Motor neuron (in vitro differentiated cells): ENCODE measurements around the gene ARL16. TPM values are rescaled to one million over a fixed set of nuclear protein-coding genes. Genes with fewer than 3 reads are reported as not detected.

Experiments used
- ATAC-seq, 8 experiments: fragments of 200-7000 bp; cut with Tn5 transposase; replicated peaks in 6 of 8; 2 replicates each; pipeline ENCODE4 v1.8.0; 2021; ENCODE audit warnings: mild to moderate bottlenecking in 8 of 8, moderate library complexity in 8 of 8
- H3K27ac ChIP-seq, 2 donors: fragments of 250-450 bp; sonication (Bioruptor Pico); 2 replicates each; pipeline ENCODE4 v1.9.0; 2021; ENCODE audit warnings: antibody characterized with exemption in 2 of 2, mild to moderate bottlenecking in 2 of 2, moderate library complexity in 1 of 2
- H3K4me1 ChIP-seq, 2 donors: fragments of 250-450 bp; sonication (Bioruptor Pico); replicated peaks in 1 of 2; 2 replicates each; pipeline ENCODE4 v1.6.1; 2021; ENCODE audit warnings: antibody characterized with exemption in 2 of 2, mild to moderate bottlenecking in 2 of 2, moderate library complexity in 1 of 2
- H3K4me3 ChIP-seq, 5 donors: fragments of 250-450 bp; sonication (Bioruptor Pico); 2 replicates each; pipeline ENCODE4 v1.9.0; 2021; ENCODE audit warnings: antibody characterized with exemption in 5 of 5, mild to moderate bottlenecking in 5 of 5, moderate library complexity in 4 of 5
- WGBS, 10 experiments: fragments of 450-650 bp; shearing (Covaris generic); methylation state at CpG; one replicate each; pipeline ENCODE4 v1.0.0; 2022; 5-methylcytosine and 5-hydroxymethylcytosine counted together
- in situ Hi-C, 9 experiments: fragments of 400-800 bp; cut with MboI; loops; one replicate each; pipeline ENCODE4 v1.15.0; 2021; ENCODE audit warnings: low sequenced_read_pairs in 9 of 9, low pct_unique_long_range_greater_than_20kb in 2 of 9; ENCODE audit not compliant: unreplicated experiment in 9 of 9
- total RNA-seq, 8 experiments: library from RNA; unstranded; fragments of 300-600 nt; gene quantifications; 2 replicates each; pipeline versions ENCODE4 v1.2.3 to v1.2.4, GENCODE V29; 2022

ARL16 gene
- total RNA-seq, 8 experiments from 2014 or later, result 32.5 to 76.0 (median 48.4) TPM

DNA sequence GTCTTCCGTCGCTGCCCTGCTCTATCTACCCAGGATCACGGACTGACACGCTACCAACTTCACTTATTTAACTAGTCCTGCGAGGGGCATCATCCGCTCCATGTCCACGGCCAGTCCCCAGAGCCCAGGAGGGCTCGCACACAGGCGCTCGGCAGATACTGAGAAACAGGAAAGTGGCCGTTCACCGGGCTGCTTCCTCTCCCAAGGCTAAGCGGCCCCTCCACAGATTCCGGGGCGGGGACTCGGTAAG is 17.6 kb downstream of the ARL16 start:
- ATAC-seq, result peak in 1 of 8 experiments; percentile 34
- Histone ChIP-seq H3K27ac (peak overlapping the region; percentile 53 to 89), H3K4me3 (peak overlapping the region; percentile 50 to 100 (median 72)), H3K4me1 (peaks cover 15% of the 10 kb centered on the region in 2 donors)
- WGBS, 10 experiments, result 0% methylated on average over 6 to 8 of the region's 16 CpGs; no CpG with 5 or more reads in 8 of the 10 experiments
- in situ Hi-C loops, result no loop called here

DNA sequence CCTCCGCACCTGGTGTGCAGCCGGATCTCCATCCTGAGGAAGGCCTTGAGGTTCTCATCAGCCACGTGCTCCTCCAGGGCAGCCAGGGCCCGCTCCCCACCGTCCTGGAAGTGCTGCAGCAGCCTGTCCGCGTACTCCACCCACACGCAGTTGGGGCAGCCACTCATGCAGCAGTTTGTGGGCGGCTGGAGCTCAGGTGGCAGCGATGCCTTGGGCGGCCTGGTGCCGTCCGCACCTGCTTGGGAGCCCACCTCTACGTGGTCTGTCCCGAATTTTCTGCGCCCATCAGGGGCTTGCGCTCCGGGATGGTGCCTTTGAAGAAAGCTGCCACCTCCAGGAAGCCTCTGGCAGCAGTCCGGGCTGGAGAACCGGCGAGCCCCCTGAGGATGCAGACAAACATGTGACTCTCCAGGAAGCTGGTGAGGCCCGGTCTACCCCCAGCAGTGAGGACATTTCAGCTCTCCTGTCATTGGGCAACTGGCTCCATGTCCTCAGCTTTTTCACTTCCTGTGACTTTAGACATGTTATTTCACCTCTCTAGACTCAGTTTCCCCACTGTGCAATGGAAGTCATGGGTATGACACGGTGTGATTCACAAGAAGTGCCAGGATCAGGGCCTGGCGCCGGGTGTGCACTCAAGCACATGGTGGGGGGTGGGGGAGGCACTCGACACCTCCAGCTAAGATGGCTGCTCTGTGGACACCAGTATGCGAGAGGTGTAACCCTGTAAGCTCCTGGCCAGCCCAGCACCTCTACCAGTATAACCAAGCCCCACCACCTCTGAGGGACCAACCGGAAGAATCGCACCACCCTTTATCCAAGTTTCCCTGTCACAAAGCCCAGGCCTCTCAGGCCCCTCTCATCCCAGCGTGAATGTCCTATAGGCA is 18.1 kb downstream of the ARL16 start:
- WGBS, 10 experiments, result 0 to 100% (median 42%) methylated on average over 1 to 4 of the region's 30 CpGs; no CpG with 5 or more reads in 4 of the 10 experiments
- Histone ChIP-seq H3K4me3 (peak overlapping the region; percentile 50 to 100 (median 72)), H3K4me1 (peaks cover 15% of the 10 kb centered on the region in 2 donors), H3K27ac (peak overlapping the region; percentile 53 to 89)
- in situ Hi-C loops, result no loop called here
- ATAC-seq, result peak in 3 of 8 experiments; percentile 1 to 19 (median 17)

DNA sequence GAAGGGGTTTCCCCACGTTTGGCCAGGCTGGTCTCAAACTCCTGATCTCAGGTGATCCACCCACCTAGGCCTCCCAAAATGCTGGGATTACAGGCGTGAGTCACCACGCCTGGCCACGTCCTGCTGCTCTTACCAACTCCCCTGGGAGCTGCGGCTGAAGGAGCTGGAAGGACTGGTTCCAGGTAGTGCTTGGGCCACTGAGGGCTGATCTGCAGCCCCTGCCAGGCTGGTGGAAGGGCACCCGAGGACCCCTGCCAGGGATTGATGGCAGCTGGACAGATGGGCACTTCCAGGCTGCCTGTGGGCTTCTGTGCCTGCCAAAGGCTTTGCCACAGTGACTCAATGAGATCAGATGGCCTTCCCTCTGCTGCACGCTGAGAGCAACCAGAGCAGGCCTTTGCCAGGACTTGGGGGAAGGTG is 19.5 kb downstream of the ARL16 start:
- no peak for ATAC-seq
- H3K4me3 ChIP-seq, result no peak overlapping the region
- 84 to 100% (median 86%) methylated on average over 1 to 3 of the region's 7 CpGs; no CpG with 5 or more reads in 7 of the 10 experiments for WGBS, 10 experiments
- peaks cover 15% of the 10 kb centered on the region in 2 donors for H3K4me1 ChIP-seq
- no peak overlapping the region for H3K27ac ChIP-seq
- in situ Hi-C loops, result no loop called here

DNA sequence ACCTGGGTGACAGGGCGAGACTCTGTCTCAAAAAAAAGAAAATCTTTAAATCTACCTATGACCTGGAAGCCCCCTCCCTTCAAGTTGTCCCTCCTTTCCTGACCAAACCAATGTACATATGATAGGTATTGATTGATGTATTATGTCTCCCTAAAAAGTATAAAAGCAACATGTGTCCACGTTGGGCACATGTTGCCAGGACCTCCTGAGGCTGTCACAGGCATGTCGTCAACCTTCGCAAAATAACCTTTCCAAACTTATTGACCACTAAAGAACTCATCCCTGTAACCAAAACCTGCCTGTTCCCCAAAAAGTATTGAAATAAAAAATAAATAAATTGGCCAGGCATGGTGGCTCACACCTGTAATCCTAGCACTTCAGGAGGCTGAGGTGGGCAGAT is 21.6 kb downstream of the ARL16 start:
- H3K4me1 ChIP-seq, result peaks cover 6% of the 10 kb centered on the region in 2 donors
- no peak overlapping the region for H3K27ac ChIP-seq
- ATAC-seq, result no peak
- in situ Hi-C loops, result no loop called here
- WGBS, 10 experiments, result 43 to 100% (median 80%) methylated on average over 1 to 4 of the region's 4 CpGs; no CpG with 5 or more reads in 3 of the 10 experiments
- no peak overlapping the region for H3K4me3 ChIP-seq

DNA sequence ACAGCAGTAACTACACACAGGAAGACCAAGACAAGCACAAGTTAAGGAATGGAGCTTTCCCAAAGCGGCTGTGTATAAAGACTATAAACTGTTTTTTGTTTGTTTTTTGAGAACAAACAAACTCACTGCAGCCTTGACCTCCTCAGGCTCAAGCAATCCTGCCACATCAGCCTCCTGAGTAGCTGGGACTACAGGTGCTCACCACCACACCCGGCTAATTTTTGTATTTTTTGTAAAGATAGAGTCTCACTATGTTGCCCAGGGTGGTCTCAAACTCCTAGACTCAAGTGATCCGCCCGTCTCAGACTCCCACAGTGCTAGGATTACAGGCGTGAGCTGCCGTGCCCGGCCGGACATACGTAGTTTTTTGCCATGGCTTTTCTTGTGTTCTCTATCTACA is 23.2 kb downstream of the ARL16 start:
- WGBS, 10 experiments, result 52 to 93% (median 82%) methylated on average over 1 to 9 of the region's 9 CpGs; no CpG with 5 or more reads in 3 of the 10 experiments
- H3K27ac ChIP-seq, result no peak overlapping the region
- ATAC-seq, result no peak
- H3K4me3 ChIP-seq, result no peak overlapping the region
- in situ Hi-C loops, result no loop called here
- H3K4me1 ChIP-seq, result peaks cover 3% of the 10 kb centered on the region in 2 donors

DNA sequence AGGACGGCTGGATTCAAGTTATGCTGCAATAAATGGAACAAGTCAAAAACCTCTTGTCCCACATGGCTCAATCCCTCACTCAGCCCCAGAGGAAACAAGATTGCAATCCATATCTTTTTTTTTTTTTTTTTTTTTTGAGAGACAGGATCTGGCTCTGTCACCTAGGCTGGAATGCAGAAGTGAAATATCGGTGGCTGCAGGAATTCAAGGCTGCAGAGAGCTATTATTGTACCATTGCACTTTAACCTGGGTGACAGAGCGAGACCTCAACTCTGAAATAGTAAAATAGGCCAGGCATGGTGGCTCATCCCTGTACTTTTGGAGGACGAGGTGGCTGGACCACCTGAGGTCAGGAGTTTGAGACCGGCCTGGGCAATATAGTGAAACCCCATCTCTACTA is 24.6 kb downstream of the ARL16 start:
- in situ Hi-C loops, result no loop called here
- ATAC-seq, result no peak
- Histone ChIP-seq H3K27ac (no peak overlapping the region), H3K4me1 (no peaks in the 10 kb centered on the region), H3K4me3 (no peak overlapping the region)
- WGBS, 10 experiments, result 57 to 100% (median 86%) methylated on average over 1 to 5 of the region's 5 CpGs

DNA sequence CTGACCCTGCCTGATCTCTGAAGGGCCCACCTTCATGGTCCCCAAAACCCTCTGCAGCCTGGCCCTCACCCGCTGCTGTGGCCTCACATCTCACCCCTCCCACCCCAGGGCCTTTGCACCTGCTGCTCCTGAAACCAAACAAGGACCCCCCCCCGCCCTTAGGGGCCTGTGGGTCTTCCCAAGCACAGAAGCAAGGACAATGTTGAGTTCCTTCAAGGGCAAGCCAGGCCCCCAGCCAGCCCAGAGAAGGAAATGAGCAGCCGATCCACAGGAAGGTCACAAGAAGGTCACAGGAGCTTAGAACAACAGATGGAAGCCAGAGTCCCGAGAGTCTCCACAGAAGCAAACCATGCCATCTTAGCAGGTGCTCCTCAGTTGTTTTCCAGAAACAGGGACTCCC is 26.8 kb downstream of the ARL16 start:
- Histone ChIP-seq H3K4me3 (no peak overlapping the region), H3K27ac (no peak overlapping the region), H3K4me1 (peaks cover 0 to 3% of the 10 kb centered on the region in 2 donors)
- 40% methylated on average over 1 of the region's 4 CpGs; no CpG with 5 or more reads in 9 of the 10 experiments for WGBS, 10 experiments
- in situ Hi-C loops, result no loop called here
- peak in 1 of 8 experiments; percentile 5 for ATAC-seq

DNA sequence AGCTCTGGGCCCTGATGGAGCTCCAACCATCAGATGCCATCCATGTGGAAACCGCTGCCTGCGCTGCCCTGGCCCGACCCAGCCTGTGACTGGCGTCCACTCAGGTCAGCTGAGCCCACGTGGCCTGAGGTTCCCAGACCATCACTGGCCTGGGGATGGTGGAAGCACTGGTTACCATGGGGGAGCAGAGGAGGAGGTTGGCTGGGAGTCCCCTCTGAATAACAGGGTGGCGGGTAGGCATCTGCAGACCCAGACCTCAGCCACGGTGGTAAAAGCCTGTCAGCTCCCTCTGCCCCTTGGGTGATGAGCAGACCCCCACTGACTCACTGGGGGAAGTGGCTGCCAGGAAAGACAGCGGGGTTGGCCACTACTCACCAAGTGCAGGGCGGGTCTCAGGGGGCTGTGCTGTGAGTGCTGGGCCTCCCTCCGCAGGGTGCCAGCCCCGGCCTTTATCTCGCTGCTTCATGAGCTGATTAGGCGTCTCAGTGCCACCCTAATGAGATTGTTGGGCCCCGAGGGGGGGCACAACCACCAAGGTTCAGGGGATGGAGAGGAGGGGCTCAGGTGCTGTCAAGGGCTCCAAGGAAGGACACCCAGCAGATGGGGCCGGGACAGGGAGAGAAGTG is 27.4 kb downstream of the ARL16 start, which contains the start of gene PDE6G:
Gene PDE6G (minus strand): TSS at position 425 of the 626 bp plus-strand sequence. CDS start 3,237 bp downstream, outside the sequence.
- in situ Hi-C loops, result no loop called here
- no peak within 1 kb of the TSS for H3K4me3 ChIP-seq
- 81 to 95% methylated on average over 4 to 5 of the region's 15 CpGs; no CpG with 5 or more reads in 8 of the 10 experiments for WGBS, 10 experiments
- no peak within 1 kb of the TSS for H3K27ac ChIP-seq
- H3K4me1 ChIP-seq, result peaks cover 0 to 3% of the 10 kb centered on the region in 2 donors
- peak in 2 of 8 experiments; percentile 11 to 16 for ATAC-seq

DNA sequence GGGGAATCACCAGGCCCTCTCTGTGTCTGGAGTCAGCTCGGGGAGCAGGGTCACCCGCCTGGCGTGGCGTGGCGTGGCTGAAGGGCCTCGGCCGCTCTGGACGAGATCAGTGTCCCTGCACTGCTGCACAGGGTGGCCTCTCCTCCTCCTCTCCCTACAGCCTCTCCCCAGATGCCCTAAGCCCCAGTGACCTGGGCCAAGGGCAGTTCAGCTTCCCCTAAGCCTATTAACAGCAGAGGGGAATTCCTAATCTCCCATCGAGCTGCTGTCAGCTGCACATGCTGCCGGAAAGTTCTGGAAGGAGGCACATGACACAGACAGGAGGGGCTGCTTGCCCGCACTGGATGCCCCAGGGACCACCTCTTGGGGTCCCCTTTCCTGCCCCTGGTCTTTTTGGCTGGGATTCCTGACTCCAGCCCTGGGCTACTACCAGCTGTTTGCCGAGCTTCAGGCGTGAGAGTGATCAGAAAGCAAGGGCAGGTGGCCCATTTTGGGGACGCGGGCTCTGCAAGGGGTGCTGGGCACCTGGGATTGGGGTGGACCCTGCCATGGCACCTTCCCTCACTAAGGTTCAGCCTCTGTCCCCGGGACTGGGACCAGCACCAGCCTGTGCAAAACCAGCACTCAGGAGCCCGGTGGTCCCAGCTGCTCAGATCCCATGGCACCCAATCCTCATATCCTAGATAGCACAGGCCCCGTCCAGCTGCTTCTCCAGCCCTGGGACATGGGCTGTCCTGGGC is 28.0 kb downstream of the ARL16 start:
- Histone ChIP-seq H3K27ac (no peak overlapping the region), H3K4me1 (peaks cover 0 to 3% of the 10 kb centered on the region in 2 donors), H3K4me3 (no peak overlapping the region)
- in situ Hi-C loops, result no loop called here
- peak in 4 of 8 experiments; percentile 9 to 13 (median 12) for ATAC-seq
- 70 to 100% (median 84%) methylated on average over 2 to 3 of the region's 18 CpGs; no CpG with 5 or more reads in 4 of the 10 experiments for WGBS, 10 experiments

DNA sequence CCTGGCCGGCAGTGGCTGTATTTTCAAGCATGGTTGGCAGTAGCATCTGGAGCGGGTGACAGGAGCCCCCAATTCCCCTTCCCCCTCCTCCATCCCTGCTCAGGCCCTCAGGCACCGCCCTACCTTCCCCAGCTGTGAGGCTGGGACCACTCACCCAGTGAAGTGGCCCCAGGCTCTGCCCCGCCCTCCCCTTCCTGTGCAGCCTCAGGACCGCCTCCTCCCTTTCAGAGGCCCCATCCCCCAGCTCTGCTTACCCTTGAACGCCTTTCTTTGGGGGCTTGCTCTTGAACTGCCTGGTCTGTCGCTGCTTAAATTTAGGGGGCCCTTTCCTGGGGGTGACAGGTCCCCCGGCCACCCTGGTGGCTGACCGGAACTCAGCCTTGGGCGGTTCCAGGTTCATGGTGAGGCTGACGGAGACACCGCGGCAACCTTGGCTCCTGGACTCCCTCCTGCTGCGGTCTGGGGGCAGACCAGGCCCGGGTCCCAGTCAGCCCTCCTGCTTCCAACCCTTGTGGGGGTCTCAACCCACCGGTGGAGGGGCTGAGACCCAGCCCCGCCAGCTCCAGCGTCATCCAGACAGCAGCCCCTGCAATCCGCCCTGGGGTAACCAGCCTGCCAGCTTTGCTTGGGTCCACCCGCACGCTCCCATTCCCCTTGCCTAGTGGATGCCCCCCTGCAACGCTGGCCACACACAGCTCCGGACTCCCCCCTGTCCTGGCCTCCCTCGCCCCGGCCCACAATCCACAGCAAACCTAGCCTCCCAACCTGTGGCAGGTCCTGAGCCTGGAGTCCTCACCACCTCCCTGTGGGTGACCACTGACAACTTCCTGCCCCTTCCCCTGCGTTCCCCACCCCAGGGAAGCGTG is 30.5 kb downstream of the ARL16 start:
- 40 to 100% (median 68%) methylated on average over 1 to 6 of the region's 27 CpGs; no CpG with 5 or more reads in 4 of the 10 experiments for WGBS, 10 experiments
- no peak overlapping the region for H3K27ac ChIP-seq
- H3K4me3 ChIP-seq, result no peak overlapping the region
- H3K4me1 ChIP-seq, result peaks cover 0 to 3% of the 10 kb centered on the region in 2 donors
- peak in 4 of 8 experiments; percentile 11 to 16 (median 14) for ATAC-seq
- in situ Hi-C loops, result no loop called here

DNA sequence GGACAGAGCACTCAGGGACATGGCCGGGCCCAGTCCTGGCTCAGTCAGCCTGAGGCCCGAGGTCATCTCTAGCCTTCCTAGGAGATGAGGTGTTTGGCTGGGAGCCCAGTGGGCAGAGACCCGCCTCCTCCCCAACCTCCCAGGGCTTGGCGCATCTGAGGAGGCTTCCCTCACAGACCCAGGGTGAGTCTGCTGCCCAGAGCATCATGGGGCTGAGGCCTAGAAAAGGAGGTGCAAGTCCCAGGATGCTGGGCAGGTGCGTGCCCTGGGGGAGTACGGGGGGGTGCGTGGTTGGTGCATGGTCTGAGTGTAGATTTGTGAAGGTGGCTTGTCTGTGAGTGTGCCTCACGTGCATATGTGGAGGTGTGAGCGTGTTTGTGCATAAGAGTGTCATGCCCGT is 31.9 kb downstream of the ARL16 start:
- no peak overlapping the region for H3K27ac ChIP-seq
- ATAC-seq, result peak in 7 of 8 experiments; percentile 6 to 90 (median 57)
- H3K4me3 ChIP-seq, result no peak overlapping the region
- in situ Hi-C loops, result no loop called here
- WGBS, 10 experiments, result 62 to 81% methylated on average over 3 of the region's 10 CpGs; no CpG with 5 or more reads in 8 of the 10 experiments
- H3K4me1 ChIP-seq, result peaks cover 0 to 3% of the 10 kb centered on the region in 2 donors

DNA sequence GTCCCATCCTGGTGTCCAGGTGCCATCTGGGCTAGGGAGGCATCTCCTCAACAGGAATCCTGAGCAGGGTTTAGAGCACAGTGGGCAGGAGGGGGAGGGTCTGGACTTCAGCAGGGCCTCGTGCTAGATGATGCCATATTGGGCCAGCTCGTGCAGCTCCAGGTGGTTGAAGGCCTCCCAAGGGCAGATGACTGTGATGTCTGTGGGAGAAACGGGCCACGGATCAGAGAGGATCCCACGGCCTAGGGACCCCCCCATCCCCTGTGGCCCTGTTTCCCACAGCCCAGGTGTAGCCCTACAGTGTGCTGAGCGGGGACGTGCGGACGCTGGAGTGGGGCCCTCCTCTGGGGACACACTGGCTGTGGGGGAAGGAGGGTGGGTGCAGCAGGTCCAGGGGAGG is 32.6 kb downstream of the ARL16 start:
- Histone ChIP-seq H3K4me3 (no peak overlapping the region), H3K4me1 (peaks cover 0 to 3% of the 10 kb centered on the region in 2 donors), H3K27ac (no peak overlapping the region)
- peak in 1 of 8 experiments; percentile 8 for ATAC-seq
- WGBS, 10 experiments, result no CpG with 5 or more reads among the region's 9 CpGs
- in situ Hi-C loops, result no loop called here
